Measurements from ENCODE around the gene CYP4F22.

CYP4F22 gene

DNA sequence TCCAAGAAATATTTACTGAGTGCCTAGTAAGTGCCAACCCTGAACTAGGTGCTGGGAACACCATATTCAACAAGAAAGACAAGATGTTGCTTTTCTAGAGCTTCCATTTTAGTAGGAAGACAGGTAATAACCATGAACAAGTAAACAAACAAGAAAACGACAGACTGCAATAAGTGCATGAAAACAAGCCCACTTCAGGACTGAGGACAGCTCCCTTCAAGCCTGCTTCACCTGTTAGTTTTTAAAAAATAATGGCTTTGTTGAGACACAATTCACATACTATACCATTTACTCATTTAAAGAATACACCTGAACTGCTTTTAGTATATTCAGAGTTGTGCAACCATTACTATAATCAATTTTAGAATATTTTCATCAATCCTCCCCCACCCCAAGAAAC lies 30.4 kb downstream of the CYP4F22 start:
- DNase-seq: no peak

DNA sequence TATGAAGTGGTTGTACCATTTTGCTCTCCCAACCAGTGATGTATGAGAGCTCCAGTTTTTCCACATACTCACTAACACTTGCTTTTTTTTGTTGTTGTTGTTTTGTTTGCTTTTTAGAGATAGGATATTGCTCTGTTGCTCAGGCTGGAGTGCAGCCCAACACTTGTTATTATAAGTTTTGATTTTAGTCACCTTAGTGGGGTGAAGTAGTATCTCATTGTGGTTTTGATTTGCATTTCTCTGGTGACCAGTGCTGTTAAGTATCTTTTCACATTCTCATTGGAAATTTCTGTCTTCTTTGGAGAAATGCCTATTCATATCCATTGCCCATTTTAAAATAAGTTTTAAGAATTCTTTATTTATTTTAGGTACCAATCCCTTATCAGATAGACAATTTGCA lies 31.3 kb downstream of the CYP4F22 start:
- DNase-seq: no peak

DNA sequence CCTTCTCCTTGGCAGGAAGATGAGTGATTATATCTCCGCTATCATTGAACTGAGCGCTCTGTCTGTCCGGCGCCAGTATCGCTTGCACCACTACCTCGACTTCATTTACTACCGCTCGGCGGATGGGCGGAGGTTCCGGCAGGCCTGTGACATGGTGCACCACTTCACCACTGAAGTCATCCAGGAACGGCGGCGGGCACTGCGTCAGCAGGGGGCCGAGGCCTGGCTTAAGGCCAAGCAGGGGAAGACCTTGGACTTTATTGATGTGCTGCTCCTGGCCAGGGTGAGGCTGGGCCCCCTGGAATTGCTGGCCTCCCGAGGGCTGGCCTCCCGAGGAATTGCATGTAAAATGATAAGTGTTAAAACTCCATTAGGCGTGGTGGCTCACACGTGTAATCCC lies 32.1 kb downstream of the CYP4F22 start:
- DNase-seq: no peak

GRCh38 chr19:15544283-15544682 lies 36.0 kb downstream of the CYP4F22 start:
- no peak for DNase-seq

GRCh38 chr19:15544970-15545369 lies 36.6 kb downstream of the CYP4F22 start:
- DNase-seq: no peak

- DNase-seq: no peak
These were observed 40.3 kb downstream of the CYP4F22 start for GRCh38 chr19:15548648-15549047.

DNA sequence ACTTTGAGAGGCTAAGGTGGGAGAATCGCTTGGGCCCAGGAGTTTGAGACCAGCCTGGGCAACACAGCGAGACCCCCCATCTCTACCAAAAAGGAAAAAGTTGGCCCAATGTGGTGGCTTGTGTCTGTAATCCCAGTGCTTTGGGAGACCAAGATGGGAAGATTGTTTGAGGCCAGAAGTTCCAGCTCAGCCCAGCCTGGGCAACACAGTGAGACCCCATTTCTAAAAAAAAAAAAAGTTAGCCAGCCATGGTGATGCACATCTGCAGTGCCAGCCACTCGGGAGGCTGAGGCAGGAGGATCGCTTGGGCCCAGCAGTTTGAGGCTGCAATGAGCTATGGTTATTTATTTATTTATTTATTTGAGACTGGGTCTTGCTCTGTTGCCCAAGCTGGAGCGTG lies 41.3 kb downstream of the CYP4F22 start:
- no peak for DNase-seq

DNA sequence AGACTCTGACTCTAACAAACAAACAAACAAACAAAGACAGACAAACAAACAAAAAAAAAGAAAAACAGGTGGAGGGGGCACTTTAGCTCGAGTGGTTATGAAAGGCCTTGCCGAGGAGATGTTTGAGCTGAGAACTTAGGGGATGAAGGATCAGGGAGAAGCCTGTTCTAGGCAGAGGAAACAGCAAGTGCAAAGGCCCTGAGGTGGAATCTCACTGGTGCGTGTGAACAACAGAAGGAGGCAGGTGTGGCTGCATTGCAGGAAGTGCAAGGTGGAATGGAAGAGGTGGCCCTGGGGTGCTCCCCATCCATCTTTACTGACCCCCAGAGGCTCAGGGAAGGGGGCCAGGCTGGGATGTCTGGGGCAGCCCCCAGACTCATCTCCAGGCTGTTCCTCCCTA lies 41.9 kb downstream of the CYP4F22 start:
- no peak for DNase-seq

DNA sequence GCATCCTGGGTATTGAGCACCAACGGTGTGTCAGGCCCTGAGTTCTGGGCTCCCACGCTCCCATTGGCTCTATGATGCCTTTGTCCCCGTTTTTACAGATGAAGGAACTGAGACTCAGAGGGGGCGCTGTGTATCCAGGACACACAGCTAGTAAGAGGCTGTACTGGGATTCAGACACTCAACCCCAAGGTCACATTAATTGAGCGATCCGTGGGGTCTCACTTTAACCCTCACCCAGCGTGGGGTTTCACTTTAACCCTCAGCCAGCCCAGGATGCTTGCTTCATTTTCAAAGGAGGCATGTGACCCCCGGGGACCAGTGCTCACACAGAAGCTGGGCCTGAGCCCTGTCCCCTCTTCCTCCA lies 42.6 kb downstream of the CYP4F22 start:
- peak; percentile 28 for DNase-seq

DNA sequence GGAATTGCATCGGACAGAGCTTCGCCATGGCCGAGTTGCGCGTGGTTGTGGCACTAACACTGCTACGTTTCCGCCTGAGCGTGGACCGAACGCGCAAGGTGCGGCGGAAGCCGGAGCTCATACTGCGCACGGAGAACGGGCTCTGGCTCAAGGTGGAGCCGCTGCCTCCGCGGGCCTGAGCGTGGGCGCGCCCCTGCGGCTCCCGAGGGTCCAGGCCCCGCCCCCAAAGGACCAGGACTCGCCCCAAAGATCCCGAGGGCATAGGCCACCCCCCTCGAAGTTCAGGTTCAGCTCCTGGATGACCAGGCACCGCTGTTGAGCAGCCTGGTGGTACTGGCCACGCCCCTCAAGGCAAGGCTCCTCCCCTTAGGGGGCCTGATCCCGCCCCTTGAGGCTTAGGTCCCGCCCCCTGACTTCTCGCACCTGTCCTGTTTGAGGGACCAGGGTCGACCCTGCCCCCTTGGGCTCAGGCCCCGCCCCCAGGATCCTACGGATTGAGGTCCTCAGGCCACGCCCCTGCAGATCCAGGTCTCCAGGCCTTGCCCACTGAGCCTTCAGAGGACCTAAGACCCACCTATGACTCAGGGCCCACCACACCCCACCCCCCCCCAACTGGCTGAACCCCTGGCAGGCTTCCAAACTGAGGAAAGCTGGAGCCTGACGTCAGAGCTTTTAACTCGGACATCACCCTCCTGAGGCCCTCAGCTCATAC lies 43.1 kb downstream of the CYP4F22 start:
- peak; percentile 70 for DNase-seq

DNA sequence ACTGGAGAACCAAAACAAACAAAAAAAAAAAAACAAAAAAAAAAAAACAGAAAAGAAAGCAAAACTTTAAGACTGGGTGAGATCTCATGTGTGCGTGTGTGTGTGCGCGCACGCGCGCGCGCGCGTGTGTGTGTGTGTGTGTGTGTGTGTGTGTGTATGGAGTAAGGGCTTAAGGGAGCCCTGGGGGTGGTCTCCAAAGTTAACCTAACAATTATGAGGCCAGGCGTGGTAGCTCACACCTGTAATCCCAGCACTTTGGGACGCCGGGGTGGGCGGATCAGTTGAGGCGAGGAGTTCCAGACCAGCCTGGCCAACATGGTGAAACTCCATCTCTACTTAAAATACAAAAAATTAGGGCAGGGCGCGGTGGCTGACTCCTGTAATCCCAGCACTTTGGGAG lies 46.7 kb downstream of the CYP4F22 start:
- no peak for DNase-seq

DNA sequence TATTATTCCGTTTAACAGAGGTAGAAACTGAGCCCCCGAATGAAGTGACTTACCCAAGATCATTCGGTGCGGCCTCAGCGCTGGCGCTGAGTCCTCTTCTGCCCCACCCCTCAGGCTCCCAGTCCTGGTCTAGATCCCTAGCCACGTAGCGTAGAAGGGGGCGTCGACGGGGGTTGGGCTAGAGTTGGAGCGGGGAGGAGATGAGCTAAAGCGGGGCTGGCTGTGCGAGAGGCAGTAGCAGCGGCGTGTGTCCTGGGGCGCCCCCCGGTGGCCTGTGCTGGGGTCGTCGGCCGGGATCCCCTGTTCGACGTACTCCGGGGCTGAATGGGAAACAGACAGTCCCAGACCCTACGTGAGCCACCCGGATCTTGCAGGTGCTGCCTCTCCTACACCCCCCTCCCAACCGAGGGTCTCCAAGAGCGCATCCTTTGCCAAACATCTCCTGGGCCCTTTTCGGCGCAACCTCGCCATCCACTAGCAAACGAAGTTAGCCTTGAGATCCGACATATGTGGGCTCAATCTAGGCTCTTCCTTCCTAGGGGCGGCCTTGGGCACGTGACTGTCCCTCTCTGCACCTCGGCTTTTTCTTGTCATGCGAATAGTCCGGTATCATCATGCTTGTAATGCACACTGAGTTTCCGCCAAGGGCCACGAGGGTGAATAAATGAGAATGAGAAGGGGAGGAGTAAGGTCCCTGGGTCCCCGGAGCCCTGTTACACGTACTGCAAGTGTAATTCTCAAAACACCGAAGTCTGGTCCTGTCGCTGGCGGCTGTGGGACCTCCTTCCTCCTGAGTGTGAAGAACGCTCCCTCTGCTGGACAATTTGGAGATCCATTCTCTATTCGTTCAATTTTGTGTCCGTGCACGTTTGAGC lies 47.7 kb downstream of the CYP4F22 start:
- DNase-seq: peak; percentile 88

GRCh38 chr19:15556634-15557181 lies 48.4 kb downstream of the CYP4F22 start:
- DNase-seq: no peak

GRCh38 chr19:15557223-15557622 lies 48.9 kb downstream of the CYP4F22 start:
- no peak for DNase-seq

DNA sequence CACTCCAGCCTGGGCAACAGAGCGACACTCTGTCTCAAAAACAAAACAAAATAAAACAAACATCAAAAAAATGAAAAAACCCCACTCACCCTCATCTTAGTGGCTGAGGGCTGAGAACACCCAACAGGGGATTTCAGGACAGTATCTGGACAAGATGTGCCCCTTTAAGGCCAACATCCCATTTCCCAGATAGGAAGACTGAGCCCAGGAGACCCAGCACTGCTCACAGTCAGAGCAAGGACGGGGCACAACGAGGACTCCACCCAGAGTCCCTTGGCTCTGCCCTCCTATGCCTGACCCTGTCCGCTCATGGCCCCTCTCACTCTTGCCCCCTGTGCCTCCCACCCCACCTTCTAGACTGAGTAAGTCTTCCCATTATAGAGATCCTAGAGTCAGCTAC lies 53.8 kb downstream of the CYP4F22 start:
- no peak for DNase-seq

DNA sequence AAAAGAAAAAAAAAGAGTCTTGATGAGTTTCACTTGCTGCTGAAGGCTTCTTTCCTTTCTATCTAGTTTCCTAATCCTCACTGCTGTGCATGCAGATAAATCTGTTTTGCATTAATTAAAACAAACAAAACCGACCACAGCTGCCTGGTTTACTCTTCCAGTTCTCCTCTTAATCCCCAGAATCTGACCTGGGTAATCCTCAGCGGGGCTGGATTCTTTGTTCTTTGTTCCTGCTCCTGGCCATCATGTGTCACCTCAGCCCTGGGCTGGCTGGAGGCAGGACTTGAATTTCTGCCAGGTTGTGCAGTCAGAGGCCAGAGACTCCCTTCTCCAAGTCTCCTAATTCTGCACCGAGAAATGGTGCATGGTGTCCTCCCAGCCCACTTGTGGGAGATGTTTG lies 54.5 kb downstream of the CYP4F22 start:
- DNase-seq: peak; percentile 54

DNA sequence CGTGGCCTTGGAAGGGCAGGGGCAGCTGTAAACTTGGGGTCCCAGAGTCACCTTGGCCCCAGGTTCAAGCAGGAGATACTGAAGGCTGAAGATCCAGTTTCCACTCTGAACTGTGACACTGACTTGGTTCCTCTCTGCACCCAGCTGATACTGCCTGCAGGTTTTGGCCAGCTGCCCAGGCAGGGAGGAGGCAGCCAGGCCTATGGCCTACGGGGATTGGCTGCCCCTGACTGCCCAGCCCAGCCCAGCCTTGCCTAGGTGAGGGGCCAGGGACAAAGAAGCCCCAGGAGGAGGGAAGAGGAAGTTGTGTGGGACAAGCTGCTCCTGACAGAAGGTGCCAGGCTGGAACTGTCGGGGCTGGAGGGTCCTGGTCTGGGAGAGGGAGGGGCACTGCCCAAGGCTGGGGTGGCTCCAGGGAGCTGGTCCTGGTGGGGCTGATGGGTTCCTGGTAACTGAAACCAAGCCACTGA lies 55.0 kb downstream of the CYP4F22 start:
- peak; percentile 82 for DNase-seq

GRCh38 chr19:15563931-15564330 lies 55.6 kb downstream of the CYP4F22 start:
- no peak for DNase-seq

DNA sequence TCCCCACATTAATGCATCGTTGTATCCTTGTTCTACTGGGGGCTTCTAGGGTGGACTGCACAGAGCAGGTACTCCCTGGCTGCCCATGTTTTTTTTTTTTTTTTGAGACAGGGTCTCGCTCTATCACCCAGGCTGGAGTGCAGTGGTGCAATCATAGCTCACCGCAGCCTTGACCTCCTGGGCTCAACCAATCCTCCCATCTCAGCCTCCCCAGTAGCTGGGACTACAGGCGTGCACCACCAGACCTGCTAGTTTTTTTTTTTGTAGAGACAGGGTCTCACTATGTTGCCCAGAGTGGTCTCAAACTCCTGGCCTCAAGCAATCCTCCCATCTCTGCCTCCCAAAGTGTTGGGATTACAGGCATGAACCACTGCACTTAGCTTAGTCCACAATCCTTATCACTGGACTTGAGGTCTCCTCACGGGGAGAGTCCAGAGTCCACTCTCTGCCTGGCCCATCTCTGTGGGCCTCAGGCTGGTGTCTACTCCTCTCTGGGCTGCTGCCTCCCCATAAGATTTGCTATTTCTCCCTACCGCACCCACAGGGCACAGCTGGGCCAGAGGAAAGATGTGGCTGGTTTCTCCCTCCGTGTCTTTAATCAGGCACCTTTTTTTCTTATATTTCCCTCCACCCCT lies 56.3 kb downstream of the CYP4F22 start:
- no peak for DNase-seq

- DNase-seq: no peak
These were observed 62.1 kb downstream of the CYP4F22 start for GRCh38 chr19:15570420-15570819.

DNA sequence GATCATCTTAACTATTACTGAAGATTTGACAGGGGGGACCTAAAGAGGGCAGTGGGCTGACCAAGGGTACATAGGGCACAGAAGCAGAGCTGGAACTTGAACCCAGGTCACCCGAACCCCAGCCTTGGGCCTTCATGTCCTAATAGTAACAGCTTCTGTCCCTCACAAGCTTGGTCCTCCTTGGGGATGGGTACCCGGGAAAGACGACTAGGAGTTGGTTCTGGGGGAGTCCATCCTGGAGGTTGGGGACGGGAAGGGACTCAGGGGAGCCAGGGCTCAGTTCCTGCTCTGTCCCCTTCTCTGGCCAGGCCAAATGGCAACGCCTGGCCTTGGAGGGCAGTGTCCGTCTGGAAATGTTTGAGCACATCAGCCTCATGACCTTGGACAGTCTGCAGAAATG lies 67.1 kb downstream of the CYP4F22 start:
- no peak for DNase-seq

DNA sequence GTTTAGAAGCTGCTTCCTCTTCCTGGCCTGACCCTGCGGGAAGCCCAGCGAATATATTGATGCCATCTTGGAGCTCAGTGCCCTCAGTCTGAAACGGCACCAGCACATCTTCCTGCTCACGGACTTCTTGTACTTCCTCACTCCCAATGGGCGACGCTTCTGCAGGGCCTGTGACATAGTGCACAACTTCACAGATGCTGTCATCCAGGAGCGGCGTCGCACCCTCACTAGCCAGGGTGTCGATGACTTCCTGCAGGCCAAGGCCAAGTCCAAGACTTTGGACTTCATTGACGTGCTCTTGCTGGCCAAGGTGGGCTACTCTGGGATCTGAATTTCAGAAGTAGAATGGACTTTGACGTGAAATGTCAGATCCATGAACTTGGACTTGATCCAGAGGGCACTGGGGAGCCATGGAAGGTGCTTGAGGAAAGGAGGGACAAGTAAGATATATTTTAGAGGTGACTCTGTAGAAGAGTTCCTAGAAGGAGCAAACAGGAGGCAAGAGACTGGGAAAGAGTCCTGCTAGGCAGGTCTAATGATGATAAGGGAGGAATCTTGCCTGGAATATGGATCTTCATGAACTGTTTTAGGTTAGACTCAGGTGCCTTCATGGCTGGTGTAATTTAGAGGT lies 68.3 kb downstream of the CYP4F22 start:
- DNase-seq: no peak

DNA sequence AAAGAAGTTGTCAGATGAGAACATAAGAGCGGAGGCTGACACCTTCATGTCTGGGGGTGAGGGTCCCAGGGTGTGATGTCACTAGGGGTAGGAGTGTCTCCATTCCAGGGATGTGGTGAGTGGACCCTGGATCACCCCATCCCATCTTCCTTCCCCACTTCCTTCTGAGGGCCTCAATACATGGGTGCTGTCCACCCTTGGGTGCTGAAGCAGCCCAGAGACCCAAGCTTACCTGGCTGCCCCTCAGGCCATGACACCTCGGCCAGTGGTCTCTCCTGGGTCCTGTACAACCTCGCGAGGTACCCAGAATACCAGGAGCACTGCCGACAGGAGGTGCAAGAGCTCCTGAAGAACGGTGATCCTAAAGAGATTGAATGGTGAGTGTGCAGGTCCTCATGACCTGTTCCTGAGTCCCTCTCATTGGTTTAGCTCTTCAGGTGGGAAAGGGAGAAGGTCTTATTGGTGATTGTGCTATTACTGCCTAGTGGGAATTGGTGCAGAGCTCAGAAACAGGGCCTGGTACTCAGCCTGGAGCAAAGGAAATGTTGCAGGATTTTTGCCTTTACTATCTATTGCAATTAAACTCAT lies 69.0 kb downstream of the CYP4F22 start:
- DNase-seq: no peak
